ENCODE data around the gene FOXN1. TPM values are rescaled to one million over a fixed set of nuclear protein-coding genes. Genes with fewer than 3 reads are reported as not detected.

Gene FOXN1
- total RNA-seq, 1 experiment from 2014 or later: not detected

GRCh38 chr17:28478712-28479615 lies 27.2 kb upstream of the FOXN1 start:
- DNase-seq (ENCODE audit: low spot score): no peak

GRCh38 chr17:28480278-28480677 lies 25.9 kb upstream of the FOXN1 start:
- DNase-seq (ENCODE audit: low spot score): no peak

GRCh38 chr17:28480799-28481571 lies 25.2 kb upstream of the FOXN1 start:
- DNase-seq (ENCODE audit: low spot score): no peak

- DNase-seq (ENCODE audit: low spot score): no peak
Measured at GRCh38 chr17:28482551-28483199, 23.5 kb upstream of the FOXN1 start.

- DNase-seq (ENCODE audit: low spot score): no peak
Measured at GRCh38 chr17:28484296-28484695, 21.9 kb upstream of the FOXN1 start.

- DNase-seq (ENCODE audit: low spot score): no peak
Measured at GRCh38 chr17:28485049-28485448, 21.1 kb upstream of the FOXN1 start.

GRCh38 chr17:28487881-28488532 lies 18.1 kb upstream of the FOXN1 start:
- DNase-seq (ENCODE audit: low spot score): no peak

DNA sequence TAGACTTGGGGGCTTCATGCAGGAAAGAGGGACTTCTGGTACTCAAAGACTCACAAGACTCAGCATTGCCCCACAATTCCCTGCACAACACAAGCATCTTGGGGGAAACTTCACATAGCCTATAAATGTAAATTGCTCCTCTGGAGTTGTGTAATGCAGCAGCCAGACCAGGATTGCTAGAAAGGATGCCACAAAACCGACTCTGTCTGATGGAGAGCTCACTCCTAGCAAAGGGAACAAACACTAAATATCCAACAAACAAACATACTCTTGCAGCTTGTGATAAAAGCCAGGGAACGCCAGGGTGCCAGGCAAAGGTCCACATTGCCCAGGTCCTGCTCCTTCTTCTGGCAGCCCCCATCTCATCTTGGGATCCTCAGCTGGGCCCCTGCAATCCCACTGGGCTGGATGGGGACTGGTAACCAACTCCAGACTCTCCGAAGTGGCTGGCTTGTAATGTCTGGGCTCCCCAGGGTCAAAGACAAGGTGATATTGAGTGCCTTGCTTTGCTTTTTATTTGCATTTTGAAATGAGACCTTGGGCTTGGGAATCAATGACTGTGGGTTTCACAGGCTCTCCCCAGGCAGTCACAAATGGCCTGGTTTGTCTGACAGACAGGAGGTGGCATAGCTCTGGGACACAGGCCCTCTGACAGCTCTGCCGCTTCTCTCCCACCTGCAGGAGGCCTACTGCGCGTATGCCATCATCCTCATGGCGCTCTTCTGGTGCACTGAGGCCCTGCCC lies 17.4 kb upstream of the FOXN1 start:
- no peak for DNase-seq (ENCODE audit: low spot score)

GRCh38 chr17:28491286-28491685 lies 14.9 kb upstream of the FOXN1 start:
- DNase-seq (ENCODE audit: low spot score): no peak

GRCh38 chr17:28491860-28492259 lies 14.3 kb upstream of the FOXN1 start:
- no peak for DNase-seq (ENCODE audit: low spot score)

DNA sequence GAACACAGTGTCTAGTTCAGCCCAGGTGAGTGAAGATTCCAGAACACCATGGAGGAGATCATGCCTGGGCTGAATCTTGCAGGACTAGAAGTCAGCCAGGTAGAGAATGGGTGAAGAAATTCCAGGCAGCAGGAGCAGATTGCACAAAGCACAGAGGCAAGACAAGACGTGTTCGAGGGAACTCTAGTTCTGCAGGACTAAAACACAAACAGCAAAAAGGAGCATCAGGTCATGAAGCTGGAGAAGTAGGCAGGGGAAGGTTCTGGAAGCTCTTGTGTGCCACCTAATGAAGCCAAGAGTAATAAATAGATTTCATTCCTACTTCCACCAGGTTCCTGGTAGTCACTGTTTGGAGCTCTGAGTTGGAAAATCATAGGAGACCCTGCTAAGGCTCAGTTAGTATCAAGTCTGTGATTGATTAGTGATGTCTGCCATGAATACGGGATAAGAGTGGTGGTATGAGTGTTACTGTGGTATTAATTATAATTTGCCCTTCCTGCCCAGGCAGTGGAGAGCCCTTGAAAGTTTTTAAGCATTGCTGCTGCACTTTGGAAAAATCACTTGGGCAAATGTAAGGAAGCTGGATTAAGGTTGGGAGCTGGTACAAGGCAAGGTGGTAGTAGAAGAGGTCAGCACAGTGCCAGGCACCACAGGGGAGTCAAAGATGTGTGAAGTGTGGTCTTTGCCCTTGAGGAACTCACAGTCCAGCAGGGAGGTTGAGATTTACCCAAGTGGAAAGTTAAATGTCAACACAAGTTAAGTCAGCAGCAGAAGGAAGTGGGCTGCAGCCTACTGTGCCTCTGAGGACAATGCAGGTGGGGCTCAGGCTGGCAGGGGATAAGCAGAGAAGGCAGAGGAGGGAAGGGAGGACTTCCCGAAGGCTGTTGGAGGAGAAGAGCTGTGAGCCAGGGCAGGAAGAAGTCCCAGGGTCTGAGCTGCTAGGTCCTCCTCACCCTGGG lies 13.5 kb upstream of the FOXN1 start:
- no peak for DNase-seq (ENCODE audit: low spot score)

GRCh38 chr17:28493460-28493859 lies 12.7 kb upstream of the FOXN1 start:
- DNase-seq (ENCODE audit: low spot score): no peak

- DNase-seq (ENCODE audit: low spot score): peak; percentile 74
Measured at GRCh38 chr17:28494445-28495188, 11.5 kb upstream of the FOXN1 start.

GRCh38 chr17:28495635-28496034 lies 10.5 kb upstream of the FOXN1 start:
- no peak for DNase-seq (ENCODE audit: low spot score)

DNA sequence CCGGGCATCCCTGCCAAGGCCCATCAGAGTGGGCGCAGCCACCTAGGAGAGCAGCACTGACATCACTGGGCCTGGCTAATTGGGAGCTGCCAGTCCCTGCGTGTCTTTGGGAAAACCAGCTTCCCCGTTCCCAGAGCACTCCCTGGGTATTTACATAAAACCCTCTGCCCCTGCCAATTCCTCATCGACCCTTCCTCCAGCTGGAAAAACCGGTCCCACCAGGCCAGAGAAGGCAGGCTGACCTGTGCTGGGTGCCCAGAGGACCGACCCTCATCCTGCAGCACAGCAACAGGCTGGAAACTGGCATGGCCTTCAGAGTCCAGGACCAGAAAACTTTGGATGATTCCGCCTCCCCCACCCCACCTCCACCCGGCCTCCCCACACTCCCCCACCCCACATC lies 8.2 kb upstream of the FOXN1 start:
- peak; percentile 34 for DNase-seq (ENCODE audit: low spot score)

GRCh38 chr17:28498652-28499363 lies 7.3 kb upstream of the FOXN1 start:
- DNase-seq (ENCODE audit: low spot score): no peak

DNA sequence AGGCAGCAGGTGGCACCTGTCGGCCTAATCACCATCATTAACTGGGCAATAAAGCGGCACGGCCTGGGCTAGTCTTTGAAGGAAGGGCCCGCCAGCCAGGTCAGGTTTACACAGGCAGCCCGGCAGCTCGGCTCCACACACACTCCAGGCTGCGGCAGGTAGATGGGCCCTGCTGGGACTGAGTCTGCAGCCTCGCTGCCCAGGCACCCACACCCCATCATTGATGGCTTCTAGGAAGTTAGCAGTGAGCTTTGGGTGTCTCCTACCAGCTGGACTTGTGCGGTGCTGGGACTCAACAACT lies 6.8 kb upstream of the FOXN1 start:
- DNase-seq (ENCODE audit: low spot score): no peak

DNA sequence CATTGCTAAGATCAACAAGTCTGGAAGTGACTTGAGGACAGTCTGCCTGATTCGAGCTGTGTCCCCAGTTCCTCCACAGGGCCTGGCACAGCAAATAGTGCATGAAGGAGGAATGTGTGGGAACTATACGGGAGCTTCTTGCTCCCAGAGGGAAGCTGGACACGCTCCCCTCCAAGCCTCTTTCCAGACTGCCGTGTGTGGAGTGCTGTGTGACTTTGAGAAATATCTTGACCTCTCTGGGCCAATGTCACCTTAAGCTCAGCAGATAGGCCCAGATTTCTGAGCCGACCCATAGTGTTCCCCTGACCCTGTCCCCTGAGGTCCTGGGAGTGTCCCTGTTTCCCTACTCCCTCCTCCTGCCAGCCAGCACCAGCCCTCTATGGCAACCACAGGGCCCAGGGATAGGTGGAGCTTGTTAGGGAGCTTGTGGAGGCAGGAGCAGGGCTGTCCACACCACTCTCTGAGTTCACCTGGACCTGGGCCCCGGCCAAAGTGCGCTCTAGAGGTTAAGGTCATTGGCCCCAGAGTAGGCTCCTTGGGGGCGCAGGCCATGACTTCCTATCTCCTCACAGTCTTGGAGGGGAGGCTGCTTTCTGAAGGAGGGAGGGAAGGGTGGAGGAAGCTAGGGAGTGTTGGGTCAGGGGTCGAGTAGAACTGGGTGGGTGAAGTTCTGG lies 6.3 kb upstream of the FOXN1 start:
- DNase-seq (ENCODE audit: low spot score): no peak
